Measurements from ENCODE around the gene ZNF492.
"Not testable (repeated sequence)": the region's sequence is repeated elsewhere in the genome, so short reads cannot be mapped to it uniquely, and the experiment has no call there.

Gene ZNF492

DNA sequence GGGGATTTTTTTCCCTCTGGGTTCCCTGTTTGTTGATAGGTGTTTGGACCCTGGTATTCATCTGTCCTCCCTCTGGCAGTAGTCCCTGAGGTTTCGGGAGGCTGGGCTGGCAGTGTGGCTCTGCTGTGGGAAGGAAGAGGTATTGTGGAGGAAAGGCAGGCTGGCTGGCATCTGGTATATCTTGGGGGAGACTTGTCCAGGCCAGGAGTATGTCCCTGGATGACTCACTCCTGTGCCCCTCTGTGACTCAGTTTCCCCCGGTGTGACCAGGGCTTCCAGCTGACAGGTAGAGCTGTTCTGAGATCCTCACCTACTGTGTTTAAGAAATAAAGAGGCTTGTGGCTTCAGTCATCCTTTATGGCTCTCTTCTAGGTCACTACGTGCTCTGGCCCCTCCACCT lies 14.2 kb upstream of the ZNF492 start:
- Histone ChIP-seq H3K27ac (ENCODE audit: low read depth, low read length) (no peak overlapping the region), H3K27me3 (ENCODE audit: control insufficient read depth, insufficient read depth, low read length) (no peaks in the 10 kb centered on the region), H3K9ac (ENCODE audit: low read length) (no peak overlapping the region), H3K4me3 (ENCODE audit: low read depth, low read length) (no peak overlapping the region), H3K9me3 (ENCODE audit: control insufficient read depth, insufficient read depth, low read depth, low read length) (peaks cover 81% of the 10 kb centered on the region), H3K36me3 (ENCODE audit: control insufficient read depth, insufficient read depth, low read length) (no peaks in the 10 kb centered on the region), H3K4me1 (ENCODE audit: control insufficient read depth, insufficient read depth, low read length) (no peaks in the 10 kb centered on the region)

DNA sequence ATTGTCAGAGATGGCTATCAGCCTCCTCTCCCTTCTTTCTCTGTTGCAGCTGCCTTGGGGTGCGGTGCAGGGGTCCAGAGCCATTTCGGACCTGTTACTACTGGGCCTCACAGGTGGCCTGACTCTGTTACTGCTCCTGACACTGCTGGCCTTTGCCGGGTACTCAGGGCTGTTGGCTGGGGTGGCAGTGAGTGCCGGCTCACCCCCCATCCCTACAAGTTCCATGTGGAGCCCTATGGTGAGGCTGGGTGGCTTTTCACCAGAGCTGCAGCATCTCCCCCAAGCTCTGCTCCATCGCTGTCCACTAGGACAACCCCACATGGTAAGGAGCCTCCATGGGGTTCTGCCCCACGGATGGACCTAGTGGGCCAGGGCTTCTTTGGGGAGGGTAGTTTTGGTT lies 13.7 kb upstream of the ZNF492 start:
- H3K9ac ChIP-seq (ENCODE audit: low read length) = no peak overlapping the region
- no peaks in the 10 kb centered on the region for H3K27me3 ChIP-seq (ENCODE audit: control insufficient read depth, insufficient read depth, low read length)
- peaks cover 81% of the 10 kb centered on the region for H3K9me3 ChIP-seq (ENCODE audit: control insufficient read depth, insufficient read depth, low read depth, low read length)
- H3K4me1 ChIP-seq (ENCODE audit: control insufficient read depth, insufficient read depth, low read length) = no peaks in the 10 kb centered on the region
- no peak overlapping the region for H3K4me3 ChIP-seq (ENCODE audit: low read depth, low read length)
- no peak overlapping the region for H3K27ac ChIP-seq (ENCODE audit: low read depth, low read length)
- H3K36me3 ChIP-seq (ENCODE audit: control insufficient read depth, insufficient read depth, low read length) = no peaks in the 10 kb centered on the region

DNA sequence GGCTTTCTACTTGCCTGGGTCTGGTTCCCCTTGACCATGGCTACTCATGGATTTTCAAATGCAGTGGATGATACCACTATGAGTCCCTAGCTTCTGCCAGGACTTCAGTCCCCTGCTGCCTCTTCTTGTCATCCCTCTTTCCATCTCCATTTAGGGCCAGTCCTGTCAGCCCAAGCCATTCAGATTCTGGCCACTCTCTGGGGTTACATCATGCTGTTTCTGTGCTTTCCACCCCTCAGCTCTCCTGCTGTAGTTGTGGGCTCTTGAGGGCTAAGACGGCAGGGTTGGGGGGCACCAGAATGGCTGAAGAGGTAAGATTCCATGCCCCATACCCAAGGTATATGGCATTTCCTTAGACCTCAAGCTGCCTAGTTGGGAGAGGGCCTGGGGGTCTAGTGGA lies 13.2 kb upstream of the ZNF492 start:
- Histone ChIP-seq H3K27me3 (ENCODE audit: control insufficient read depth, insufficient read depth, low read length) (no peaks in the 10 kb centered on the region), H3K9me3 (ENCODE audit: control insufficient read depth, insufficient read depth, low read depth, low read length) (peaks cover 82% of the 10 kb centered on the region), H3K27ac (ENCODE audit: low read depth, low read length) (no peak overlapping the region), H3K4me3 (ENCODE audit: low read depth, low read length) (no peak overlapping the region), H3K9ac (ENCODE audit: low read length) (no peak overlapping the region), H3K4me1 (ENCODE audit: control insufficient read depth, insufficient read depth, low read length) (no peaks in the 10 kb centered on the region), H3K36me3 (ENCODE audit: control insufficient read depth, insufficient read depth, low read length) (no peaks in the 10 kb centered on the region)

DNA sequence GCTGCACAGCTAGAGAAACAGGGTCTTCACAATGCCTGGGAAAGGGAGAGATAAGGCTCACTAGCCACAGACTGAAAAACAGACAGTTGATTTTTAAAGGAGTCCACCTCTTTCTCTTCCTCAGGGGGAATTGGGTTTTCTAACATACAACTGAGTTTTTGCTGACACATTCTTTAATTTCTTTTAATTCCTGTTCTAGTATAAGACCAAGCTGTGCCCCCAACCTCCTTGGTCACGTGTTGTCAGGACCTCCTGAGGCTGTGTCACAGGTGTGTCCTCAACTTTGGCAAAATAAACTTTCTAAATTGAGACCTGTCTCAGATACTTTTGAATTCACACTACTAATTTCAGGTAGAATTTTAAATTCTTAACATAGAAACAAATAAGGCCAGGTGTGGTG lies 12.1 kb upstream of the ZNF492 start:
- Histone ChIP-seq H3K4me3 (ENCODE audit: low read depth, low read length) (no peak overlapping the region), H3K27ac (ENCODE audit: low read depth, low read length) (no peak overlapping the region), H3K9ac (ENCODE audit: low read length) (no peak overlapping the region), H3K4me1 (ENCODE audit: control insufficient read depth, insufficient read depth, low read length) (no peaks in the 10 kb centered on the region), H3K9me3 (ENCODE audit: control insufficient read depth, insufficient read depth, low read depth, low read length) (peaks cover 83% of the 10 kb centered on the region), H3K36me3 (ENCODE audit: control insufficient read depth, insufficient read depth, low read length) (no peaks in the 10 kb centered on the region), H3K27me3 (ENCODE audit: control insufficient read depth, insufficient read depth, low read length) (no peaks in the 10 kb centered on the region)

DNA sequence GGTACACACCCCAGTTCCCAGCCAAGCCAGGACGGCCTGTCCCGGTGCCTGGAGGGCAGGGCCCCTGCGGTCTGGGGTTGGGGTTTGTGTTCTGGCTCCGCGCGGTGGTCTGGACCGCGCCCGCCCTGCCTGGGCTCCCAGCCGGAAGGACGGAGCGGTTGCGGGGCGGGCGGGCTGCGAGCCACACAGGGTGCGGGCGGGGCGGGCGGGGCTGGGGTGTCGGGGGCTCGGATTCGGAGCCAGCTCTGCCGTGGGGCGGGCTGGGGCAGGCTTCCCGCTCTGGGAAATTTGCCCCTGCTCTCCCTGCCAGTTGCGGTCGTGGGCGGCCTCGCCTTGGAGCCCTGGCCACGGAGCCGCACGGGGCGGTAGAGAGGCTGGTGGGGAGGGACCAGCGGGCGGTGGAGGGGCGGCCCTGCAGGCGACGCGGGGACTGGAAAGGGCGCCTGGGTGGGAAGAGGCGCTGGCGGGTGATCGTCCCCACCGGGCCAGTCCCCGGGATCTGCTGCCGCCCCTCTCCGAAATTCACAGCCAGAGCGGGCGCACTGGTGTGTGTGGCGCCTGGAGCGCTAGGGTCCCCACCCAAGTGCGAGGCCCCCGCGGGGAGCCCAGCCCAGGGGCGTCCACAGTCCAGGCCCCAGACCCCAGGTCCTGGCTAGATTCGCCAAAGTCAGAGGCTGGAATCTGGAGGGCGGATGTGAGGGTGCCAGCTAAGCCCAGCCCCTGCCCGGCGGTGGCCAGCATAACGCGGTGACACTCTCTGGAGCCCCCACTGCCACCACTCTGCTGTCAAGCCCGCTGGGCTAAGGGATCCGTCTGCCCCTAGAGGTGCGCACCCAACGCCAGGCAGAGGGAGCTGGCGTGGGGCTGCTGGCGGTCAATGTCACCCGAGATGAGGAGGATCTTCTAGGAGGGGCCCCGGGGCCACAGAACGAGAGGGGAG lies 11.0 kb upstream of the ZNF492 start:
- no peak overlapping the region for H3K9ac ChIP-seq (ENCODE audit: low read length)
- no peaks in the 10 kb centered on the region for H3K27me3 ChIP-seq (ENCODE audit: control insufficient read depth, insufficient read depth, low read length)
- no peaks in the 10 kb centered on the region for H3K36me3 ChIP-seq (ENCODE audit: control insufficient read depth, insufficient read depth, low read length)
- H3K9me3 ChIP-seq (ENCODE audit: control insufficient read depth, insufficient read depth, low read depth, low read length) = peaks cover 83% of the 10 kb centered on the region
- H3K27ac ChIP-seq (ENCODE audit: low read depth, low read length) = no peak overlapping the region
- no peak overlapping the region for H3K4me3 ChIP-seq (ENCODE audit: low read depth, low read length)
- H3K4me1 ChIP-seq (ENCODE audit: control insufficient read depth, insufficient read depth, low read length) = no peaks in the 10 kb centered on the region

DNA sequence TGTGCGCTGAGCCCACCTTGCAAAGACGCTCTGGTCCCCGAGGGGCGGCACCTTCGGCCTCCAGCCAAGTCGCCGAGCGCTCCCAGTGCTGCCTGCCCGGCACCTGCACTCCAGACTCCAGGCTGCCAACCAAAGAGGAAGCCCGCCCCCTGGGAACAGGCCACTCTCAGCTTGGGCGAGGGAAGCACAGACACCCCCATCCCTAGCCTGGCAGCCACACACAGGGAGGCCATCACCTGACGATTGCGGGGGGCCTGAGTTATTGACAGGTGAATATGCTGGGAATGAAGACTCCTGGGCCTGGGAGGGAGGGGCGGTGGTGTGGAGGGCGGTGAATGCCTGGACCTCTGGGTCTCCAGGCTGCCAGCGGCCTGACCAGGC lies 10.3 kb upstream of the ZNF492 start:
- H3K4me1 ChIP-seq (ENCODE audit: control insufficient read depth, insufficient read depth, low read length) = no peaks in the 10 kb centered on the region
- H3K9me3 ChIP-seq (ENCODE audit: control insufficient read depth, insufficient read depth, low read depth, low read length) = peaks cover 84% of the 10 kb centered on the region
- H3K9ac ChIP-seq (ENCODE audit: low read length) = no peak overlapping the region

DNA sequence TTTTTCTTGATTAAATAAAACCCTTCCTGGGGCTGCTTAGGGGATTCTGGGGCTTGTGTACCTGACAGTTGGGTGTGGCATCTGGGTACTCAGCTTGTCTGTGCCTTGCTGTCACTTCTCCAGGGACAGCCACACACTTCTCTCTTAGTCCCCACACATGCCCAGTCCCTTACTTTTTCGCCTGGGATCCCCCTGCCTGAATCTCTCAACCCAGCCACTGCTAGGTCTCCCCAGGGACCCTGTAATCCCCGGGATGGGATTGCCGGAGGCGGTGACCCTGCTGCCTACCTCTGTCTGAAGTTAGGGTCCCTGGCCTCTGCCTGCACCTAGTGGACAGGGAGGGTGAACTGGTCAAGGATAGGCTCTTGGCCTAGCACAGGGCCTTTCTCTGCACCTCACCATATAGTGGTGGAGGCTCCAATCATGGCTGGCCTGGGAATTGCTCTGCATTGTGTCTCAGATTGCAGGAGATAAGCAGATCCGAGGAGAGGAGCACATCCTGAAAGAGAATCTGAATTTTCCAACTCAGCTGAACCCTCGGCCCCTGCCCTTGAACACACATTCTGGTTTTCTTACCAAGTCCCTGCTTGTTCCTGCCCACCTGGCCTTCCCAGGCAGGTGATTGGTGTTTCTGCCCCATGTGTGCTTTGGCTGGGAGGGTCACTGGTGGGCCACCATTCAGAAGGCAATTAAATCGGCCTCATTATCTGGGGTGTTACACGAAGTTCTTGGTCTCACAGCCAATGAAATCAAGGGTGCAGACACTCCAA lies 8.7 kb upstream of the ZNF492 start:
- no peak overlapping the region for H3K27ac ChIP-seq (ENCODE audit: low read depth, low read length)
- no peak overlapping the region for H3K9ac ChIP-seq (ENCODE audit: low read length)
- no peaks in the 10 kb centered on the region for H3K27me3 ChIP-seq (ENCODE audit: control insufficient read depth, insufficient read depth, low read length)
- no peaks in the 10 kb centered on the region for H3K36me3 ChIP-seq (ENCODE audit: control insufficient read depth, insufficient read depth, low read length)
- H3K4me3 ChIP-seq (ENCODE audit: low read depth, low read length) = no peak overlapping the region
- no peaks in the 10 kb centered on the region for H3K4me1 ChIP-seq (ENCODE audit: control insufficient read depth, insufficient read depth, low read length)
- peaks cover 80% of the 10 kb centered on the region for H3K9me3 ChIP-seq (ENCODE audit: control insufficient read depth, insufficient read depth, low read depth, low read length)

More for the DNA sequence above, 10.3 kb upstream of the ZNF492 start:
- H3K27me3 ChIP-seq (ENCODE audit: control insufficient read depth, insufficient read depth, low read length) = no peaks in the 10 kb centered on the region
- no peaks in the 10 kb centered on the region for H3K36me3 ChIP-seq (ENCODE audit: control insufficient read depth, insufficient read depth, low read length)
- no peak overlapping the region for H3K27ac ChIP-seq (ENCODE audit: low read depth, low read length)
- no peak overlapping the region for H3K4me3 ChIP-seq (ENCODE audit: low read depth, low read length)

DNA sequence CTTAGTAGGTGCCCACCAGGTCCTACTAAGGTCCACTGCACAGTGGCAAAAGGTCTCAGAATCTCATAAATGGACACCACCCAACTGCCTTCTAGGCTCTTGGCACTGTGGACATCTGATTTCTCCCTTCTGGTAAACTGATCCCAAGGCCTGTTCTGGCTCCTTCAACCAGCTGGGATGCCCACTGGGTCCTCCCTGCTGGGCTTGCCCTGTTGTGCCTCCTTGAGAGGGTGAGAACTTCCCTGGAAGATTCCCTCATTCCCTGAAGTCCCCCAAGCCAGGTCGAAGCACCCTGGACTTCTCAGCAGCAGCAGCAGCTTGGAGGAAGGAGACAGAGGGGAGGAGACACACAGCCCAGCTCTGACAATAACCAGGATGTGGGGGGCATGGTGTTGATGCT lies 6.6 kb upstream of the ZNF492 start:
- H3K4me3 ChIP-seq (ENCODE audit: low read depth, low read length) = no peak overlapping the region
- H3K27ac ChIP-seq (ENCODE audit: low read depth, low read length) = no peak overlapping the region
- H3K27me3 ChIP-seq (ENCODE audit: control insufficient read depth, insufficient read depth, low read length) = no peaks in the 10 kb centered on the region
- no peaks in the 10 kb centered on the region for H3K36me3 ChIP-seq (ENCODE audit: control insufficient read depth, insufficient read depth, low read length)
- H3K9me3 ChIP-seq (ENCODE audit: control insufficient read depth, insufficient read depth, low read depth, low read length) = peaks cover 75% of the 10 kb centered on the region
- H3K4me1 ChIP-seq (ENCODE audit: control insufficient read depth, insufficient read depth, low read length) = no peaks in the 10 kb centered on the region
- no peak overlapping the region for H3K9ac ChIP-seq (ENCODE audit: low read length)

DNA sequence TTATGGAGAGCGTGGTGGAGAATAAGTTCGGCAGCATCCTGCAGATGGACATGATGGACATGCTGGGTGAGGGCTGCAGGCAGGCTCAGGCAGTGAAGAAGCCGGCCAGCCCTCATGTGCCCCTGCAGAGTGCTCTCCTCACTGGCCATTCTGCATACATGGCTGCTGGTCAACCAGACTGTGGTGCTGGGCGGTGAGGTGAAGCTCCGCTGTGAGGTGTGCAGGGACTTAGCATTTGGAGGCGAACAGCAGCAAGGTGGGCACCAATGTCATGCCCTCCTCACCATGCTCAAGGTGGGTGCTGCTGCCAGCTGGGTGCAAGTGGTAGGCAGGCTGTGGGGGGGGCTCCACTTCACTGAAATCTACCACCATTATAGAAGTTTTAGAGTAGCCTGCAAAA lies 5.7 kb upstream of the ZNF492 start:
- Histone ChIP-seq H3K9ac (ENCODE audit: low read length) (no peak overlapping the region), H3K27me3 (ENCODE audit: control insufficient read depth, insufficient read depth, low read length) (no peaks in the 10 kb centered on the region), H3K27ac (ENCODE audit: low read depth, low read length) (no peak overlapping the region), H3K9me3 (ENCODE audit: control insufficient read depth, insufficient read depth, low read depth, low read length) (peaks cover 82% of the 10 kb centered on the region), H3K4me1 (ENCODE audit: control insufficient read depth, insufficient read depth, low read length) (no peaks in the 10 kb centered on the region), H3K4me3 (ENCODE audit: low read depth, low read length) (no peak overlapping the region), H3K36me3 (ENCODE audit: control insufficient read depth, insufficient read depth, low read length) (no peaks in the 10 kb centered on the region)

DNA sequence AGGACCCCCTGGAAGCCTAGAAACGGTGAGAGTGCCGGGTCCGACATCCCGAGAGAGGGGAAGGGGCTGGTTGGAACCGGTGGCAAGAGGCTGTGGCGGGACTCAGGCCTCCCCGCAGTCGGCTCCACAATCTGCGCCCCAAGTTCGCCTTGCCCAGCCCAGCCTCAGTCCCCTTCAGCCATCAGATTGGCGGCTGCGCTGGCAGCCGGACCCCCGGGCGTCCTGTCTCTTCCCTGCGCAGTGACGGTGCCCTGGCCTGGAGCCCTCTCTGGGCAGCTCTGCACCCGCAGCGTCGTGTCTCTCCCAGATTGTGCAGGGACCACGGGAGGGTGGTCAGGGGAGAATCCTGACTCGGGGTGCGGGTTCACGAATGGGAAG lies 315 bp downstream of the ZNF492 start:
- Histone ChIP-seq H3K27ac (ENCODE audit: low read depth, low read length) (no peak overlapping the region), H3K36me3 (ENCODE audit: control insufficient read depth, insufficient read depth, low read length) (no peaks in the 10 kb centered on the region), H3K4me3 (ENCODE audit: low read depth, low read length) (peak overlapping the region; percentile 23; the same call in 1 of the 2 replicates), H3K27me3 (ENCODE audit: control insufficient read depth, insufficient read depth, low read length) (no peaks in the 10 kb centered on the region), H3K4me1 (ENCODE audit: control insufficient read depth, insufficient read depth, low read length) (no peaks in the 10 kb centered on the region), H3K9ac (ENCODE audit: low read length) (no peak overlapping the region), H3K9me3 (ENCODE audit: control insufficient read depth, insufficient read depth, low read depth, low read length) (peaks cover 59% of the 10 kb centered on the region)

DNA sequence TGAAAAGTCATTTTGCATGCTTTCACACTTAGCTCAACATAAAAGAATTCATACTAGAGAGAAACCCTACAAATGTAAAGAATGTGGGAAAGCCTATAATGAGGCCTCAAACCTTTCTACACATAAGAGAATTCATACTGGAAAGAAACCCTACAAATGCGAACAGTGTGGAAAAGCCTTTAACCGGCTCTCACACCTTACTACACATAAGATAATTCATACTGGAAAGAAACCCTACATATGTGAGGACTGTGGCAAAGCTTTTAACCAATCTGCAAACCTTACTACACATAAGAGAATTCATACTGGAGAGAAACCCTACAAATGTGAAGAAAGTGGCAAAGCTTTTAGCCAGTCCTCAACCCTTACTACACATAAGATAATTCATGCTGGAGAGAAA lies 51.4 kb downstream of the ZNF492 start:
- not testable (repeated sequence) for H3K27me3 ChIP-seq (ENCODE audit: control insufficient read depth, insufficient read depth, low read length); H3K36me3 ChIP-seq (ENCODE audit: control insufficient read depth, insufficient read depth, low read length); H3K9ac ChIP-seq (ENCODE audit: low read length); H3K27ac ChIP-seq (ENCODE audit: low read depth, low read length); H3K4me3 ChIP-seq (ENCODE audit: low read depth, low read length); H3K4me1 ChIP-seq (ENCODE audit: control insufficient read depth, insufficient read depth, low read length)
- H3K9me3 ChIP-seq (ENCODE audit: control insufficient read depth, insufficient read depth, low read depth, low read length) = peaks cover 41% of the 10 kb centered on the region
